ENCODE data around the gene ZNF410. TPM values are rescaled to one million over a fixed set of nuclear protein-coding genes. Genes with fewer than 3 reads are reported as not detected.

The ZNF410 gene
- polyA plus RNA-seq, 5 donors = 44.6 to 55.3 (median 48.1) TPM

DNA sequence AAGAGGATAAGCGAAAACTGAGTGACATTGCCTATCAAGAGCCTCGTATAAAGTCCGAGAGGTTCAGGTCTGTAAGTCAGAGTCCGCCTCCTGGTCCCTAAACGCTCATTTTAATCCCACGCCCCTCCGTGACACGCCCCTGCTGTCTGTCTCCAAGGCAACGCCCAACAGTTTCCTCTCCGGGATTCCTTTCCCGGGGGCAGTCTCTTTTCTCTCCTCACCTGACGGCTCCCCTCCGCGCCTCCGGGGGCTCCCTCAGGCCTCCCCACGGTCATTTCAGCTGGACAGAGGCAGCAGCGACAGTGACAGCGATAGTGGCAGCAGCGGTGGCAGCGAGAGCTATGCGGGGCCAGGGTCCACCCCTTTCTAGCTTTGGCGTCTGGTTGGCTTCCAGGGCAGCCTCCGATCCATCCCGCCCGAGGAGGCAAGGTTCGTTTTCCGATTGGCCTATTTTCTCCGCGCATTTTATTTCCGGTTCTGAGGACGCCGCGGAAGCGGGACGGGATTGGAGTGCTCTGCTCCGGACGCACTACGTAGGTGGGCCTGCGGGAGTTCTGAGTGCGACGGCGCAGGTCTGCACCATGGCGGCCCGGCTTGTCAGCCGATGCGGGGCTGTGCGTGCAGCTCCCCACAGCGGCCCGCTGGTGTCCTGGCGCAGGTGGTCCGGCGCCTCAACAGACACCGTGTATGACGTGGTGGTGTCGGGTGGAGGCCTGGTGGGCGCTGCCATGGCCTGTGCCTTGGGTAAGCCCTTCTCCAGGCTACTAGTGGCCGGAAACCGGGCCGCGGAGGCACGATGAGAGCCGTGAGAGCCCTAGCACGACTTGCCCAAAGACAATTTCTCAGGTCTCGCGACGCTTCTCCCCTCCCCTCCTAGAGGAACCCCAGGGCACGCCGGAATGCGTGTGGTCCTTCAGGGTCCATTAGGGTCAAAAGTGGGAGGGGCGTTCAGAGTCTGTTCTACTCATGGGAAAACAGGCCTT, 63.4 kb downstream of the ZNF410 start, which contains the start of the genes COQ6 and FAM161B:
COQ6 (plus strand) TSS at position 551 of the 983 bp plus-strand sequence; CDS start at position 582, 31 bp downstream.
FAM161B (minus strand) TSS at position 343 of the 983 bp plus-strand sequence; CDS start at position 275, 68 bp downstream.
- DNase-seq = peak; percentile 96 to 97

DNA sequence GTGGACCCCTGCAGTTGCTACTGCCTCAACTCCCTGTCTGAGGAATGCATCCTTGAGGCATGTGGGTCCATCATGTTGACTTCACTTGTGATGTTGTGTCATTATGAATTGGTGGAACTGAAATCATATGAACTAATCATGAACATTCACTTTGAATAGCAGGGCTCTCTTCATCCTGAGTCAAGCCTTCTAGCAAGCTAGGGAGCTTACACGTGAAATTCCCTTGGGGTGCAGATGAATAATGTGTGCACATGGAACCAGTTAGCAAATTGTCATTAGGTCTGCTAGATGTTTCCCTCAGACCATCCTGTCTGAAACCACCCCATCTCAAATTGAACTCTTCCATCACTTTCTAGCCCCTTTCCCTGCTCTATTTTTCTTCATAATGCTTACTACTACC, 67.1 kb downstream of the ZNF410 start:
- no peak for DNase-seq

DNA sequence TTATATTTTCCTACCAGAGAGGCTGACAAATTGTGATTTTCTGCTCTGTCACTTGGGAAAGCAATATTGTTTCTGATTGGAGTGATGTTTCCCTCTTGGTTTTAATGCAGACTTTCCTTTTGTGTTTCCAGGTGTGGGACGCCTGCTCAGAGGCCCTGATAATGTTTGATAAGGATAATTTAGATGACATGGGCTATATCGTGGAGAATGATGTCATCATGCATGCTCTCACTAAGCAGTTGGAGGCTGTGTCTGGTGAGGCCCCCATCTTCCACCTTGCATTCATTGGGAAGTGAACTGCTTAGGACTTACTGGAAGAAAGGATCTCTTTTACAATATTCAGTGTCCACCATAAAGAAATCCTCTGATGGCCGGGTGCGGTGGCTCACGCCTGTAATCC, 69.0 kb downstream of the ZNF410 start:
- no peak for DNase-seq

DNA sequence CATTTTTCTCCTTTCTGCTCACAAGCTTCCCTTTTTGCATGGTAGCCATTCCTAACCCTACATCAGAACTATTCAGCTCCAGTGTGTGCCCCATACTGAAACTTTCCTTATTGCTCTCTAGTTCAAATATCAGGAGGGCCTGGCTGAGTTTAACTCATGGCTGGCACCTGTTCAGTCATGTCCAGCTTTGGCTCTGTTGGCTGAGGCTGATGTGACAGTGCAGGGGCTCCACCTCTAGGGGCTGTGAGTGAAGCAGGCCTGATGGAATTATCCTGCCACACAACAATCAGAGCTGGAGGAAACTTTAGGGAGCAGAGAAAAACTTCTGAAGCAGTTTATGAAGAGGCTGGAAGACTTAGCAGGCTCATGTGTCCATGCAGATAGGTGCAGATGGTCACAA, 71.9 kb downstream of the ZNF410 start:
- DNase-seq = no peak

DNA sequence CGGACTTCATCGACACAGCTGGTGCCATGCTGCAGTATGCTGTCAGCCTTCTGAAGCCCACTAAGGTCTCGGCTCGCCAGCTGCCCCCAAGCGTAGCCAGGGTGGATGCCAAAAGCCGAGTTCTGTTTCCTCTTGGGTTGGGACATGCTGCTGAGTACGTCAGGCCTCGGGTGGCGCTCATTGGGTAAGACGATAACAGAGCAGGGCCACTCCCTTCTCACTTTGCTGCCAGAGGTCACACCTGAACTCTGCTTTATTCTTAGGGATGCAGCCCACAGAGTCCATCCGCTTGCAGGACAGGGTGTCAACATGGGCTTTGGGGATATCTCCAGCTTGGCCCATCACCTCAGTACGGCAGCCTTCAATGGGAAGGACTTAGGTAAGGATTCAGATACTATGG, 74.5 kb downstream of the ZNF410 start:
- no peak for DNase-seq

DNA sequence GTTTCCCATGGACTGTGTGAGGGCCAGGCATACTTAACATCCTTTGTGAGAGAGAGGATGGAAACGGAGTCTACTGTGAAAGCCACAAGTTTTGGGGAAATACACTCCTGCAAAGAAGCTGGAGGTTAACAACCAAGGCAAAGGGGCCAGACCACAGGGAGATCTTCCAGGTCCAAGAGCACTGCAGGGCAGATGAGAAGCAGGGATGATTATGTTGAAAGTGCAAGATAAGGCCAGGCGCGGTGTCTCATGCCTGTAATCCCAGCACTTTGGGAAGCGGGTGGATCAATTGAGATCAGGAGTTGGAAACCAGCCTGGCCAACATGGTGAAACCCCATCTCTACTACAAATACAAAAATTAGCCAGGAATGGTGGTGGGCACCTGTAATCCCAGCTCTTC, 78.6 kb downstream of the ZNF410 start:
- DNase-seq = no peak

DNA sequence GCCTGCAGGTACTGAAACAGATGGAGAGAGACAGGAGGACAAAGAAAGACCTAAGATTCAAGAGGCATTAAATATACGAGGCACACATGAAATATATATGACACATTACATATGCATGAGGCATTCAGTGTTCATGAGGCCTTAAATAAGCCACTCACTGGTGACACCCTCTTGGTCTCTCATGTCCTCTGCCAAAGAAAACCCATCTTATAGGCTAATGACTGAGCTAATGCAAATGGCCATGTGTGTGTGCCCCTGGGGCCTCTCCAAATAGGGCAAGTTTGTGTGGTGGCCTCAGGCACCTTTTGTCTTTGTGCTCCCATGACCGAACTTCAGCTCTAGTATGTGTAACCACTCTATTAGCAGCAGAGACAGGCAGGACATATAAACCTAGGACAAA, 82.2 kb downstream of the ZNF410 start:
- no peak for DNase-seq

DNA sequence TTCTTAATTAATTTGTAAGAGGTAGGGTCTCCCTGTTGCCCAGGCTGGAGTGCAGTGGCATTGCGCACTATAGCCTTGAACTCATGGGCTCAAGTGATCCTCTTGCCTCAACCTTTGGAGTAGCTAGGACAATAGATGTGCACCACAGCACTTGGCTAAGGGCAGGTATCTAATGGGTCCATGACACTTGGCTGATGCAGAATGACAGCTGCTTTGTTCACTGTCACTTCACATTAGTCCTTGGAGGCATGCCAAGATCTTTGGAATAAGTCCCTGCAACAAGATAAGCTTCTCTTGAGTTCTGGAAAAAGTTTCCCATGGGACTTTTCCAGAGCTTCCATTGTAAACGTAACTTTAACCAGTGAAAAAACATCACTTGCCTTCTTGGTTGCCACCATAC, 86.8 kb downstream of the ZNF410 start:
- no peak for DNase-seq

DNA sequence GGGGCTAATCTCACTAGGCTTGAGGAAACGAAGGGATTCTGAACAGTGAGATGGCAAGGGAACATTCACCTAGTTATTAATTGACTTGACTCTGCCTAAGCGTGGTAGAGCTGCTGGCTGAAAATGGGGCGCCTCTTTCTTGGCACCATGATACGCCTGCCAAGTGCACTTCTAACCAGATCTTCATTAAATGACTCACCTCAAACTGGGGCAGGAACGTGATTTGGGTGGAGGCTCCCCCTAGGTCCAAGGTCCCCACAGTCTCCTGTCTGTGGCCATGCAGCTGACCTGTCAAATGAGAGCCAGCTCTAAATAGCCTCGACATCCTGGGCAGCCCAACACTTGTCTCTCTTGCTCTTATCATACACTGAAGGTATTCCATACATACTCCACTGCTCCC, 89.5 kb downstream of the ZNF410 start:
- DNase-seq = no peak

DNA sequence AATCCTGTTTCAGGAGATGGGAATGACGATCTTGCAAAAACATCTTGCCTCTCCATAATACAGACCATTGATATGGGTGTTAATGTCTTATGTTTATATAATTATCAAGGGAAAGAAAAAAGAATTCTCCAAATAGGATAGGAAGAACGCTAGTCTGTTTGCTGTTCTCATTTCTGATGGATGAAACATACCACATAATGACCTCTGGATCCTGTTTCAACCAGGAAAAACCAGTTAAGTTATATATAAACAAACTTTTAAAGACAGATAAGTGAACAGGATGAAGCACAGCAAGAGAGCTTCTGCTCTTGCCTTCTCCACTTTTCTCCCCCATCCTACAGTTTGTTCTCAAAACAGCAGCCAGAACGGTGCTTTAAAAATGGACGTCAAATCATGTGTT, 91.2 kb downstream of the ZNF410 start:
- no peak for DNase-seq

Other genes starting within 250 kb of the ZNF410 start
- gene DNAL1, start 241.9 kb upstream of the ZNF410 start, polyA plus RNA-seq (ENCODE audit: insufficient read depth in 1 of 5, insufficient read length in 5 of 5, low replicate concordance in 1 of 5) = 10 to 100 TPM; 11.8 to 24.9 (median 19.0) TPM
- gene PNMA1, start 172.5 kb upstream of the ZNF410 start, polyA plus RNA-seq (ENCODE audit: insufficient read depth in 1 of 5, insufficient read length in 5 of 5, low replicate concordance in 1 of 5) = 10 to 100 TPM; 41.2 to 54.9 (median 47.4) TPM
- gene PTGR2, start 35.0 kb upstream of the ZNF410 start, polyA plus RNA-seq (ENCODE audit: insufficient read depth in 1 of 5, insufficient read length in 5 of 5, low replicate concordance in 1 of 5) = 10 to 100 TPM; 10.2 to 18.0 (median 15.1) TPM
- gene FAM161B, start 63.2 kb downstream of the ZNF410 start, polyA plus RNA-seq (ENCODE audit: insufficient read depth in 1 of 5, insufficient read length in 5 of 5, low replicate concordance in 1 of 5) = 10 to 100 TPM; 10.6 to 14.9 (median 13.3) TPM
- gene COQ6, start 63.4 kb downstream of the ZNF410 start, polyA plus RNA-seq (ENCODE audit: insufficient read depth in 1 of 5, insufficient read length in 5 of 5, low replicate concordance in 1 of 5) = 10 to 100 TPM; 27.2 to 32.7 (median 31.8) TPM
- 10 to 100 TPM; 13.7 to 18.2 (median 15.4) TPM for gene ENTPD5, start 132.4 kb downstream of the ZNF410 start, polyA plus RNA-seq (ENCODE audit: insufficient read depth in 1 of 5, insufficient read length in 5 of 5, low replicate concordance in 1 of 5)
- 10 to 100 TPM; 13.1 to 35.2 (median 15.5) TPM for gene BBOF1, start 132.5 kb downstream of the ZNF410 start, polyA plus RNA-seq (ENCODE audit: insufficient read depth in 1 of 5, insufficient read length in 5 of 5, low replicate concordance in 1 of 5)
- 10 to 100 TPM; 17.8 to 31.7 (median 29.2) TPM for gene ALDH6A1, start 197.6 kb downstream of the ZNF410 start, polyA plus RNA-seq (ENCODE audit: insufficient read depth in 1 of 5, insufficient read length in 5 of 5, low replicate concordance in 1 of 5)
- gene LIN52, start 198.1 kb downstream of the ZNF410 start, polyA plus RNA-seq (ENCODE audit: insufficient read depth in 1 of 5, insufficient read length in 5 of 5, low replicate concordance in 1 of 5) = 10 to 100 TPM; 12.7 to 19.7 (median 15.3) TPM